Sigmoid colon (tissue), 4 donors: ENCODE data around the gene ELF1.

Experiments used
- EP300 ChIP-seq, 4 donors: sonication (generic); formaldehyde crosslinking; IDR thresholded peaks; one replicate each; pipeline ENCODE4 v1.6.1; 2017; ENCODE audit warnings: antibody characterized with exemption in 4 of 4
- POLR2A ChIP-seq, 2 donors: fragments of 450-650 bp; IDR thresholded peaks; one replicate each; pipeline ENCODE4 v1.6.1; 2016; ENCODE audit warnings: antibody characterized with exemption in 2 of 2, mild to moderate bottlenecking in 2 of 2, moderate library complexity in 2 of 2
- TF ChIP-seq, protein P1 (sequence below), 4 experiments: fragments of 450-650 bp in 3 of 4; fragments of 200-600 bp in 1 of 4; IDR thresholded peaks; one replicate each; pipeline ENCODE4 v1.5.1; 2016 to 2019; ENCODE audit warnings: antibody characterized with exemption in 4 of 4, mild to moderate bottlenecking in 3 of 4, moderate library complexity in 2 of 4

DNA sequence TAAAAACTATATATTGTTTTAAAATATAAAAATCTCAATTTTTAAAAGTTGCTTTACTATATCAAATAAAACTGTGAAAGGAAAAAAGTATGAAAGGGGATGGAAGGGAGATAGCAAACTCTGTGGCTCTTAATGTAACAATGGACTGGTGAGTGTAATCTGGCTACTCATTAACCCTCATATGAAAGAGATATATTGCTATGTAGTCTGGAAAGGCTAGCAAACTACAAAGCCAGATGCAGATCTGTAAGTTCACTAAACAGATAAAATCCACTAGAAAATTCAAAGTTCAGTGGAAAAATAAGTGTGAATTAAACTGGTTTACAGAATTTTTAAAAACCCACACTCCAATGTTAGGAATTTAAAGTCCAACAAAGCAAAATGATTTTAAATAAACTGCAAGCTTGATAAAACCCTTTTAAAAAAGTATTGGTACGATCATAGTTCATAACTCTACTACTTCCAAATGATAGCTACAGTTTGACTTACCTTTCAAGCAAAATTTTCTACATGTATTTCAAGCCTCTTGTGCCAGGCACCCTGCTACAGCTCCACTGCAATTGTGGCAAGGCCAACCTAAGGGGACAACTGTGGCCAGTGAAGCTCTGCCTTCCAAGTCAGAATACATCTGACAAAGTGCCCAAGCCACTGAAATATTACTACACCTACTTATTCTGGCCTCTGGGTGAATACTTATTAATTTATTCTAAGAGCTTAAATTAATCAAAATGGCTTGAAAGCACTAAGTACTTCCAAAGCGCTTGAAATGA, 647 bp upstream of the ELF1 start:
- TF ChIP-seq, protein P1, sequence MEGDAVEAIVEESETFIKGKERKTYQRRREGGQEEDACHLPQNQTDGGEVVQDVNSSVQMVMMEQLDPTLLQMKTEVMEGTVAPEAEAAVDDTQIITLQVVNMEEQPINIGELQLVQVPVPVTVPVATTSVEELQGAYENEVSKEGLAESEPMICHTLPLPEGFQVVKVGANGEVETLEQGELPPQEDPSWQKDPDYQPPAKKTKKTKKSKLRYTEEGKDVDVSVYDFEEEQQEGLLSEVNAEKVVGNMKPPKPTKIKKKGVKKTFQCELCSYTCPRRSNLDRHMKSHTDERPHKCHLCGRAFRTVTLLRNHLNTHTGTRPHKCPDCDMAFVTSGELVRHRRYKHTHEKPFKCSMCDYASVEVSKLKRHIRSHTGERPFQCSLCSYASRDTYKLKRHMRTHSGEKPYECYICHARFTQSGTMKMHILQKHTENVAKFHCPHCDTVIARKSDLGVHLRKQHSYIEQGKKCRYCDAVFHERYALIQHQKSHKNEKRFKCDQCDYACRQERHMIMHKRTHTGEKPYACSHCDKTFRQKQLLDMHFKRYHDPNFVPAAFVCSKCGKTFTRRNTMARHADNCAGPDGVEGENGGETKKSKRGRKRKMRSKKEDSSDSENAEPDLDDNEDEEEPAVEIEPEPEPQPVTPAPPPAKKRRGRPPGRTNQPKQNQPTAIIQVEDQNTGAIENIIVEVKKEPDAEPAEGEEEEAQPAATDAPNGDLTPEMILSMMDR (IDR thresholded peaks at IDR 0.05) = no peak
- TF ChIP-seq POLR2A (IDR thresholded peaks at IDR 0.05) (no peak), EP300 (IDR thresholded peaks at IDR 0.05) (no peak)
